ENCODE measurements around the gene TMEM69. TPM values are rescaled to one million over a fixed set of nuclear protein-coding genes. Genes with fewer than 3 reads are reported as not detected.
"Not testable (repeated sequence)": the region's sequence is repeated elsewhere in the genome, so short reads cannot be mapped to it uniquely, and the experiment has no call there.

TMEM69 gene
- total RNA-seq, 1 experiment from 2014 or later = 39.3 TPM

DNA sequence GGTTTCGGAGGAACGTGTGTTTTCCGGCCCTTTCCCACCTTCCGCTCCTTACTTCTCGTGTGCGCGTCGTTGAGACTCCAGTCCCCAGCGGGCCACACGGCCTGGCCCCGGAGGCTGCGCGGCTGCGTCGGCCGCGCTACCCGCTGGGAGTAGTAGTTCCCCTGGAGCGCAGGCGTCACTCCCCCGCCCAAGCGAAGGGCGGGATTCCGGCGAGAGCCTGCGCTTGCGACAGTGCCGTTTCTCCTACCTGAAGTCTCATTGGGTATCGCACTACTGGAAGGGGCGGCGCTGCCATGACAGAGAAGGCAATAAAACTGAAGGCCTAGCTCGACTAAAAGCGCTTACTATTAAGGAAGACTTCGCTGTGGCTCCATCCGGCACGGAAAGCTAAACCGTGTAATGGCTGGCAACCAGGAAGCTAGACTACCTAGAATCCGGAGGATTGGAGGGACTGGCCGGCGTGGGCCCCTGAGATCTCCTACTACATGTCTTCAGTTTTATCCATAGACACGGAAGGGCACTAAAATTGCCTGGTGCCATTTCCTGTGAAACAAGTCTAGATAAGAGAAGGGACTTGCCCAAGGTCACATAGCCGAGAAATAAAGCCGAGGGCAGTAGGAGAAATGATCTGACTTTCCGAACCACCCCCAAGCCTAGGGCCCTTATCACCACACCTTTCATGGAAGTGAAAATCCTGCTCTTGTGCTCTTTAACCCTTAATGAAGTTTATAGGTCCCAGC, 797 bp upstream of the TMEM69 start:
- TF ChIP-seq YY1 (IDR thresholded peaks at IDR 0.05; ENCODE audit: extremely low read depth, insufficient replicate concordance, low read depth, low read length) = peak; percentile 76
- peak; percentile 96 for TF ChIP-seq POLR2AphosphoS5 (IDR thresholded peaks at IDR 0.05; ENCODE audit: low read depth, low read length)
- TF ChIP-seq EZH2 (IDR thresholded peaks at IDR 0.05) = no peak
- TF ChIP-seq POLR2A (IDR thresholded peaks at IDR 0.05; ENCODE audit: borderline replicate concordance, extremely low read depth, insufficient read depth, insufficient read length) = peak; percentile 83
- no peak for TF ChIP-seq EGR1 (IDR thresholded peaks at IDR 0.05; ENCODE audit: low read depth)
- peak; percentile 90 for TF ChIP-seq ZFX (IDR thresholded peaks at IDR 0.05)
- Histone ChIP-seq H3K4me2 (ENCODE audit: low read length) (peak overlapping the region; percentile 89), H2AFZ (ENCODE audit: low read depth, low read length, poor library complexity, severe bottlenecking) (no peak overlapping the region), H3K36me3 (ENCODE audit: control insufficient read depth in 1 of 2, insufficient read depth in 2 of 2, low read length in 2 of 2) (peaks cover 2 to 14% of the 10 kb centered on the region in 2 experiments), H3K4me3 (replicated peaks in 1 of 2; ENCODE audit: low read depth in 1 of 2, low read length in 2 of 2) (peak overlapping the region; percentile 56 to 77), H3K27me3 (ENCODE audit: insufficient read depth, low read length) (no peaks in the 10 kb centered on the region), H3K9ac (ENCODE audit: low read length) (peak overlapping the region; percentile 91), H3K4me1 (ENCODE audit: control insufficient read depth in 1 of 2, insufficient read depth in 2 of 2, low read length in 2 of 2) (peaks cover 3 to 23% of the 10 kb centered on the region in 2 experiments; a peak in 3 of 4 replicates), H4K20me1 (ENCODE audit: insufficient read depth) (peaks cover 5% of the 10 kb centered on the region; the same call in 1 of the 2 replicates), H3K79me2 (ENCODE audit: insufficient read depth, low read length) (peaks cover 81% of the 10 kb centered on the region), H3K9me3 (ENCODE audit: control insufficient read depth in 1 of 2, insufficient read depth in 1 of 2, low read depth in 1 of 2, low read length in 2 of 2) (no peaks in the 10 kb centered on the region), H3K9me2 (ENCODE audit: insufficient read depth) (no peaks in the 10 kb centered on the region), H3K27ac (ENCODE audit: low read depth, low read length) (peak overlapping the region; percentile 94)
- no TSS peak for BruUV-seq (replicated peaks)
- CTCF ChIA-PET = interaction anchor here (1.4 kb wide), 1 partner anchor 10 kb away, joined by 4 read pairs; no protein-coding TSS in a partner anchor
- ATAC-seq = peak; percentile 88
- RAD21 ChIA-PET (ENCODE audit: low non-redundant PET in 1 of 2, low total read pairs in 2 of 2, uncharacterized antibody in 2 of 2, unreplicated experiment in 2 of 2) = no interaction called here
- peak; percentile 98 for DNase-seq (ENCODE audit: low read depth, low spot score)
- POLR2A ChIA-PET = interaction anchor here (0.5 to 1.5 kb wide), 7 partner anchors 8 to 494 kb away, joined by 3 to 8 read pairs (median 4); partner anchors contain the start of genes CCDC163, MMACHC and PRDX1
- intact Hi-C loops (cut with micrococcal nuclease) = loop anchor here (2.0 to 10.0 kb wide), 3 partner anchors 64 to 162 kb away; partner anchors contain the start of genes IPP, MAST2 and PRDX1

GRCh38 chr1:45693811-45694210, 5.8 kb downstream of the TMEM69 start:
- DNase-seq (ENCODE audit: low read depth, low spot score); H3K4me3 ChIP-seq (replicated peaks in 1 of 2; ENCODE audit: low read depth in 1 of 2, low read length in 2 of 2); RAD21 ChIA-PET (ENCODE audit: low non-redundant PET in 1 of 2, low total read pairs in 2 of 2, uncharacterized antibody in 2 of 2, unreplicated experiment in 2 of 2); H4K20me1 ChIP-seq (ENCODE audit: insufficient read depth); H2AFZ ChIP-seq (ENCODE audit: low read depth, low read length, poor library complexity, severe bottlenecking); CTCF ChIA-PET; intact Hi-C loops (cut with micrococcal nuclease); H3K9me3 ChIP-seq (ENCODE audit: control insufficient read depth in 1 of 2, insufficient read depth in 1 of 2, low read depth in 1 of 2, low read length in 2 of 2); H3K9me2 ChIP-seq (ENCODE audit: insufficient read depth); ATAC-seq; H3K9ac ChIP-seq (ENCODE audit: low read length); H3K27ac ChIP-seq (ENCODE audit: low read depth, low read length); BruUV-seq (replicated peaks); H3K27me3 ChIP-seq (ENCODE audit: insufficient read depth, low read length); H3K4me2 ChIP-seq (ENCODE audit: low read length): not testable (repeated sequence)
- Histone ChIP-seq H3K4me1 (ENCODE audit: control insufficient read depth in 1 of 2, insufficient read depth in 2 of 2, low read length in 2 of 2) (peaks cover 0 to 12% of the 10 kb centered on the region in 2 experiments; a peak in 1 of 4 replicates), H3K79me2 (ENCODE audit: insufficient read depth, low read length) (peaks cover 38% of the 10 kb centered on the region), H3K36me3 (ENCODE audit: control insufficient read depth in 1 of 2, insufficient read depth in 2 of 2, low read length in 2 of 2) (peaks cover 17 to 36% of the 10 kb centered on the region in 2 experiments)
- POLR2A ChIA-PET = interaction anchor here (1.6 kb wide), 1 partner anchor 8 kb away, joined by 6 read pairs; the partner anchor contains the start of gene GPBP1L1

Data from HCT116 (cell line).